ENCODE data around the gene DDX23.

GRCh38 chr12:48861111-48861510 lies 9.1 kb upstream of the DDX23 start:
- no peak for TF ChIP-seq CTCF (conservative IDR thresholded peaks at IDR 0.05; ENCODE audit: low read depth, low read length)
- no peak for TF ChIP-seq EZH2 (IDR thresholded peaks at IDR 0.05; ENCODE audit: borderline replicate concordance, low read depth, low read length, poor library complexity, severe bottlenecking)
